Measurements from ENCODE around the gene CELSR1.

Gene CELSR1

GRCh38 chr22:46538814-46539160, 1.4 kb upstream of the CELSR1 start:
- peaks cover 10% of the 10 kb centered on the region for H3K36me3 ChIP-seq (ENCODE audit: insufficient read depth, low read length)
- H3K4me3 ChIP-seq (ENCODE audit: low read length): peak overlapping the region; percentile 10
- no peak overlapping the region for H2AFZ ChIP-seq (ENCODE audit: low read depth, low read length)
- no peaks in the 10 kb centered on the region for H3K27me3 ChIP-seq (ENCODE audit: insufficient read depth, low read length)
- peaks cover 3% of the 10 kb centered on the region for H3K4me1 ChIP-seq (ENCODE audit: insufficient read depth, low read length)
- peaks cover 25% of the 10 kb centered on the region for H3K9me3 ChIP-seq (ENCODE audit: low read length)

GRCh38 chr22:46537946-46538813, 760 bp upstream of the CELSR1 start:
- H3K9me3 ChIP-seq (ENCODE audit: low read length): peaks cover 28% of the 10 kb centered on the region
- H3K4me3 ChIP-seq (ENCODE audit: low read length): peak overlapping the region; percentile 34
- no peaks in the 10 kb centered on the region for H3K27me3 ChIP-seq (ENCODE audit: insufficient read depth, low read length)
- peaks cover 3% of the 10 kb centered on the region for H3K4me1 ChIP-seq (ENCODE audit: insufficient read depth, low read length)
- peak overlapping the region; percentile 53 for H2AFZ ChIP-seq (ENCODE audit: low read depth, low read length)
- H3K36me3 ChIP-seq (ENCODE audit: insufficient read depth, low read length): peaks cover 13% of the 10 kb centered on the region

GRCh38 chr22:46536537-46537224, 739 bp downstream of the CELSR1 start:
- Histone ChIP-seq H3K4me3 (ENCODE audit: low read length) (peak overlapping the region; percentile 38), H3K4me1 (ENCODE audit: insufficient read depth, low read length) (peaks cover 11% of the 10 kb centered on the region), H3K9me3 (ENCODE audit: low read length) (peaks cover 30% of the 10 kb centered on the region), H3K27me3 (ENCODE audit: insufficient read depth, low read length) (no peaks in the 10 kb centered on the region), H2AFZ (ENCODE audit: low read depth, low read length) (no peak overlapping the region), H3K36me3 (ENCODE audit: insufficient read depth, low read length) (peaks cover 13% of the 10 kb centered on the region)

- Histone ChIP-seq H3K9me3 (ENCODE audit: low read length) (peaks cover 33% of the 10 kb centered on the region), H3K4me3 (ENCODE audit: low read length) (no peak overlapping the region), H3K4me1 (ENCODE audit: insufficient read depth, low read length) (peaks cover 11% of the 10 kb centered on the region), H3K36me3 (ENCODE audit: insufficient read depth, low read length) (peaks cover 13% of the 10 kb centered on the region), H2AFZ (ENCODE audit: low read depth, low read length) (no peak overlapping the region), H3K27me3 (ENCODE audit: insufficient read depth, low read length) (no peaks in the 10 kb centered on the region)
Observed at GRCh38 chr22:46535876-46536536, 1.4 kb downstream of the CELSR1 start.

- no peak overlapping the region for H2AFZ ChIP-seq (ENCODE audit: low read depth, low read length)
- no peak overlapping the region for H3K4me3 ChIP-seq (ENCODE audit: low read length)
- H3K4me1 ChIP-seq (ENCODE audit: insufficient read depth, low read length): peaks cover 11% of the 10 kb centered on the region
- peaks cover 13% of the 10 kb centered on the region for H3K36me3 ChIP-seq (ENCODE audit: insufficient read depth, low read length)
- peaks cover 33% of the 10 kb centered on the region for H3K9me3 ChIP-seq (ENCODE audit: low read length)
- H3K27me3 ChIP-seq (ENCODE audit: insufficient read depth, low read length): no peaks in the 10 kb centered on the region
Observed at GRCh38 chr22:46534901-46535630, 2.4 kb downstream of the CELSR1 start.

GRCh38 chr22:46534177-46534776, 3.1 kb downstream of the CELSR1 start:
- peaks cover 13% of the 10 kb centered on the region for H3K36me3 ChIP-seq (ENCODE audit: insufficient read depth, low read length)
- H3K27me3 ChIP-seq (ENCODE audit: insufficient read depth, low read length): no peaks in the 10 kb centered on the region
- no peak overlapping the region for H2AFZ ChIP-seq (ENCODE audit: low read depth, low read length)
- H3K4me1 ChIP-seq (ENCODE audit: insufficient read depth, low read length): peaks cover 11% of the 10 kb centered on the region
- peaks cover 33% of the 10 kb centered on the region for H3K9me3 ChIP-seq (ENCODE audit: low read length)
- no peak overlapping the region for H3K4me3 ChIP-seq (ENCODE audit: low read length)

- no peaks in the 10 kb centered on the region for H3K27me3 ChIP-seq (ENCODE audit: insufficient read depth, low read length)
- peak overlapping the region; percentile 12 for H3K4me3 ChIP-seq (ENCODE audit: low read length)
- peaks cover 13% of the 10 kb centered on the region for H3K4me1 ChIP-seq (ENCODE audit: insufficient read depth, low read length)
- H3K9me3 ChIP-seq (ENCODE audit: low read length): peaks cover 33% of the 10 kb centered on the region
- H3K36me3 ChIP-seq (ENCODE audit: insufficient read depth, low read length): peaks cover 13% of the 10 kb centered on the region
- no peak overlapping the region for H2AFZ ChIP-seq (ENCODE audit: low read depth, low read length)
Observed at GRCh38 chr22:46533070-46533833, 4.2 kb downstream of the CELSR1 start.

- Histone ChIP-seq H2AFZ (ENCODE audit: low read depth, low read length) (no peak overlapping the region), H3K27me3 (ENCODE audit: insufficient read depth, low read length) (no peaks in the 10 kb centered on the region), H3K9me3 (ENCODE audit: low read length) (peaks cover 33% of the 10 kb centered on the region), H3K4me3 (ENCODE audit: low read length) (peak overlapping the region; percentile 12), H3K36me3 (ENCODE audit: insufficient read depth, low read length) (peaks cover 13% of the 10 kb centered on the region), H3K4me1 (ENCODE audit: insufficient read depth, low read length) (peaks cover 16% of the 10 kb centered on the region)
Observed at GRCh38 chr22:46532416-46532815, 5.0 kb downstream of the CELSR1 start.

- Histone ChIP-seq H3K9me3 (ENCODE audit: low read length) (peaks cover 33% of the 10 kb centered on the region), H3K27me3 (ENCODE audit: insufficient read depth, low read length) (no peaks in the 10 kb centered on the region), H3K36me3 (ENCODE audit: insufficient read depth, low read length) (peaks cover 13% of the 10 kb centered on the region), H3K4me1 (ENCODE audit: insufficient read depth, low read length) (peaks cover 16% of the 10 kb centered on the region), H3K4me3 (ENCODE audit: low read length) (no peak overlapping the region), H2AFZ (ENCODE audit: low read depth, low read length) (no peak overlapping the region)
Observed at GRCh38 chr22:46531581-46532175, 5.7 kb downstream of the CELSR1 start.

- H3K9me3 ChIP-seq (ENCODE audit: low read length): peaks cover 4% of the 10 kb centered on the region
- peaks cover 25% of the 10 kb centered on the region for H3K4me1 ChIP-seq (ENCODE audit: insufficient read depth, low read length)
- H3K4me3 ChIP-seq (ENCODE audit: low read length): no peak overlapping the region
- no peaks in the 10 kb centered on the region for H3K27me3 ChIP-seq (ENCODE audit: insufficient read depth, low read length)
- no peak overlapping the region for H2AFZ ChIP-seq (ENCODE audit: low read depth, low read length)
- H3K36me3 ChIP-seq (ENCODE audit: insufficient read depth, low read length): no peaks in the 10 kb centered on the region
Observed at GRCh38 chr22:46528121-46528610, 9.3 kb downstream of the CELSR1 start.

- Histone ChIP-seq H3K4me3 (ENCODE audit: low read length) (no peak overlapping the region), H3K4me1 (ENCODE audit: insufficient read depth, low read length) (peaks cover 20% of the 10 kb centered on the region), H3K36me3 (ENCODE audit: insufficient read depth, low read length) (no peaks in the 10 kb centered on the region), H3K27me3 (ENCODE audit: insufficient read depth, low read length) (no peaks in the 10 kb centered on the region), H3K9me3 (ENCODE audit: low read length) (no peaks in the 10 kb centered on the region), H2AFZ (ENCODE audit: low read depth, low read length) (no peak overlapping the region)
Observed at GRCh38 chr22:46526244-46526839, 11.1 kb downstream of the CELSR1 start.

Measured in neuron (in vitro differentiated cells).